ENCODE data around the gene AHNAK2.
"Not testable (repeated sequence)": the region's sequence is repeated elsewhere in the genome, so short reads cannot be mapped to it uniquely, and the experiment has no call there.

The AHNAK2 gene

DNA sequence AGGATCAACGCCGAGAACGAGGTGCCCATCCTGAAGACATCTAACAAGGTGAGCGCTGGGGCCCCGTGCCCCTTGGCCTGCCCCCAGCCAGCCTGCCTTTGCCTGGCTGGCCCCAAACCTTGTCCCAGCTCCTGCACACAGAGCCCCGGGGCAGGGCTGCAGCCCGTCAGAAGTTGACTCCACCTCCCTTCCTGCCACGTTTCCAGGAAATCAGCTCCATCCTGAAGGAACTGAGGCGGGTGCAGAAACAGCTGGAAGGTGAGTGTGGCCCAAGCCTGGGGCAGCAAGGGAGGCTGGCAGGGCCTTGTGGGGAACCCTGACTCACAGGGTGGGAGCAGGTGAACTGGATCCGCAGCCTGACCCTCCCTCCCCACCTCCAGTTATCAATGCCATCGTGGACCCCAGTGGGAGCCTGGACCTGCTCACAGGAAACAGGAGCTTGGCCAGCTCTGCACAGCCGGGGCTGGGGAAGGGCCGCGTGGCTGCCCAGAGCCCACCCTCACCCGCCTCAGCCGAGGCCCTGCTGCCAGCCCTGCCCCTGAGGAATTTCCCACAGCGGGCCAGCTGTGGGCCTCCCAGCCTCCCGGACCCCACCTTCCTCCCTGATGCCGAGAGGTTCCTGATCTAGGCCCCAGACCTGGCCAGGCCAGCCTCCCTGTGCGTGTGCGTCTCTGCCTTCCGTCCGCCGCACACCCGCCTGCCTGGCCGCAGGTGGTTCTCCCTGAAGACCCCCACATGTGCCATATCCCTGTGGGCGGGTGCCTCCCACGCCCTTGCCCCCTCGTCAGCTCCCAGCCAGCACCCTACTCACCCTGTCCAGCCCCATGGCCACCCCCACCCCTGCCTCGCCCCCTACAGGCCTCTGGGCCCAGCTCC is 83.6 kb downstream of the AHNAK2 start:
- DNase-seq = no peak
- no peaks in the 10 kb centered on the region for H3K9me3 Mint-ChIP-seq
- TF ChIP-seq CTCF (IDR thresholded peaks at IDR 0.05) = no peak
- H3K27ac Mint-ChIP-seq = no peak overlapping the region
- no peak overlapping the region for H3K4me3 Mint-ChIP-seq
- peaks cover 14% of the 10 kb centered on the region for H3K4me1 Mint-ChIP-seq
- H3K36me3 Mint-ChIP-seq (ENCODE audit: low read depth) = no peaks in the 10 kb centered on the region
- peaks cover 4% of the 10 kb centered on the region for H3K27me3 Mint-ChIP-seq (ENCODE audit: low read depth, poor library complexity)

- Mint-ChIP-seq H3K36me3 (ENCODE audit: low read depth) (no peaks in the 10 kb centered on the region), H3K27me3 (ENCODE audit: low read depth, poor library complexity) (peaks cover 4% of the 10 kb centered on the region), H3K4me1 (peaks cover 18% of the 10 kb centered on the region), H3K4me3 (no peak overlapping the region), H3K27ac (no peak overlapping the region), H3K9me3 (no peaks in the 10 kb centered on the region)
- DNase-seq = no peak
- TF ChIP-seq CTCF (IDR thresholded peaks at IDR 0.05) = no peak
Measured at GRCh38 chr14:104893435-104894207, 84.6 kb downstream of the AHNAK2 start.

DNA sequence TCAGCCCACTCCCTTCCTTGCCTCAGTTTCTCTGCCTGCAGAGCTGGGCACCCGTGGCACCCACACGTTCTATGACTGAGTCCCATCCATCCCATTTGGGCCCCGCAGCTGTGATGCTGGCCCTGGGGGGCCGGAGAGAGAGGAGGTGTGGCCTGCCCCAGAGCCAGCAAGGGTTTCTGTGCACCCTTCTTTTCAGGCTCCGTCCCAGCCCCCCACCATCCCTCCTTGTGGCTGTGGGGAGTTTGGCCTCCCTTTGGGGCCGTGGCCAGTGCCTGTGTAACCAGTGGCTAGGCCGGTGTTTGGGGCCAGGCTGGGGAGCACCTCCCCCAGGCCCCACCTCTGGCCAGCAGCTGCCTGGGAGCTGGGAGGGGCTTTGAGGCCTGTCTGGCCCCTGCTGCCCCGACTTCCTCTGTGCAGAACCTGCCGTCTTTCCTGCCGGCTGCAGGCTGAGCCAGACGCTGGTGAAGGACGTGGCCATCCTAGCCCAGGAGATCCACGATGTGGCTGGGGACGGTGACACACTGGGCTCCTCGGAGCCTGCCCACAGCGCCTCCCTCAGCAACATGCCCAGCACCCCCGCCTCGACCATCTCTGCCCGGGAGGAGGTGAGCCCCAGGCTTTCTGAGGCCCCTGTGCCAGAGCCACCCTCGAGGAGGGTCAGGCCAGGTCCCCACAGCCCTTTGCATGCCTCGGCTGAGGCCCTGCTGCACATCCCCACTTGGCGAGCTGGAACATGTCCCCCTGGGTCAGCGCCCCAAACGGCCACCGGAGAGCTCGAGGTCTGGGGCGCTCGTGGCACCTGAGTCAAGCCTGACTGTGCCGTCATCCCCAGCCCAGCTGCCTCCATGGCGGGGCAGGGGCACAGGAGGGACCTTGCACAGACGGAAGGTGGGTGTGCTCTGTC is 85.4 kb downstream of the AHNAK2 start:
- peaks cover 16% of the 10 kb centered on the region for H3K4me1 Mint-ChIP-seq
- DNase-seq = no peak
- H3K27me3 Mint-ChIP-seq (ENCODE audit: low read depth, poor library complexity) = peaks cover 4% of the 10 kb centered on the region
- no peak overlapping the region for H3K4me3 Mint-ChIP-seq
- no peaks in the 10 kb centered on the region for H3K36me3 Mint-ChIP-seq (ENCODE audit: low read depth)
- TF ChIP-seq CTCF (IDR thresholded peaks at IDR 0.05) = no peak
- H3K27ac Mint-ChIP-seq = no peak overlapping the region
- no peaks in the 10 kb centered on the region for H3K9me3 Mint-ChIP-seq

DNA sequence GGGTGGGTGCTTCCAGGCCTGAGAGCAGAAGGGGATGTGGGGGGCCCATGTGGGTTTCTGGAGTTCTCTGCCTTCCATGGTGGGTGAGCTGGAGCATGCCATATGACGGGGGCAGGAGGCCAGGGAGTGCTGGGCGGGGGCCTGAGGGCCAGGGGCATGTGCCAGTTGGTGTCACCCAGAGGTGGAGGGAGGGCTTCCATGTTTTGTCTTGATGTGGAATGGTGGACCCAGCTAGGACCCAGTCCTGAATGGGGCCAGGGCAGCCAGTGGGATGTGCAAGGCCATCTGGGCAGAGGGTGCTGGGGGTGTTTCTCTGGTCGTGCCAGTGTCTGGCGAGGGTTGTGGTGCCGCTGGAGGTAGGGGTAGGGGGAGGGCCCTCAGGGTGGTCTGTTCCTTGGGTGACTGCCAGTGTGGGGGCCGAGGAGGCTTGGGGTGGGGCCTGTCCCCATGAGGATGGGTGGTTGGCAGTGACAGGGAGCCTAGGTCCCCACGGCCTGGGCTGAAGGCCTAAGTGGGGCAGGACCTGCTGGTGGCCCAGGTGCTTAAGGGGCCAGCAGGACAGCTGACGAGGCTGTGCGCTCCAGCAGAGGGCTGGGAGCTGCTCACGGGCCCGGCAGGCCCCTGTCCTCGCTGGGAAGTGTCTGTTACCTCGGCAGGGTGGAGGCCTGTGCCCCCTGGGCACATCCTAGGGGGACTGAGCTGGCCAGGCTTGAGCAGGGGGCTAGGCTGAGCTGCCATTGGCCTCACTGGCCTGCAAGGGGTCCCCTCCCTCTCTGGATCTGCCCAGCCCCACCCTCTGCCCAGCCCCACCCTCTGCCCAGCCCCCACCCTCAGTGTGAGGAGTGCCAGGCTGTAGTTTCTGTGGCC is 86.3 kb downstream of the AHNAK2 start:
- no peak for TF ChIP-seq CTCF (IDR thresholded peaks at IDR 0.05)
- H3K4me1 Mint-ChIP-seq = peaks cover 16% of the 10 kb centered on the region
- no peaks in the 10 kb centered on the region for H3K9me3 Mint-ChIP-seq
- no peak for DNase-seq
- no peak overlapping the region for H3K27ac Mint-ChIP-seq
- H3K27me3 Mint-ChIP-seq (ENCODE audit: low read depth, poor library complexity) = peaks cover 2% of the 10 kb centered on the region
- H3K4me3 Mint-ChIP-seq = no peak overlapping the region
- no peaks in the 10 kb centered on the region for H3K36me3 Mint-ChIP-seq (ENCODE audit: low read depth)

GRCh38 chr14:104891121-104891551 is 87.0 kb downstream of the AHNAK2 start:
- TF ChIP-seq CTCF (IDR thresholded peaks at IDR 0.05) = no peak
- Mint-ChIP-seq H3K4me1 (peaks cover 10% of the 10 kb centered on the region), H3K4me3 (no peak overlapping the region), H3K9me3 (no peaks in the 10 kb centered on the region), H3K27ac (no peak overlapping the region), H3K36me3 (ENCODE audit: low read depth) (no peaks in the 10 kb centered on the region), H3K27me3 (ENCODE audit: low read depth, poor library complexity) (no peaks in the 10 kb centered on the region)
- DNase-seq = no peak

GRCh38 chr14:104890292-104890691 is 87.9 kb downstream of the AHNAK2 start:
- not testable (repeated sequence) for H3K27ac Mint-ChIP-seq; H3K36me3 Mint-ChIP-seq (ENCODE audit: low read depth); DNase-seq; H3K9me3 Mint-ChIP-seq; H3K4me3 Mint-ChIP-seq; H3K27me3 Mint-ChIP-seq (ENCODE audit: low read depth, poor library complexity)
- peaks cover 10% of the 10 kb centered on the region for H3K4me1 Mint-ChIP-seq

All from nephron progenitor cell (in vitro differentiated cells).